Activated CD8-positive, alpha-beta T cell treated with anti-CD3 and anti-CD28 coated beads for 36 hours (primary cell): ENCODE results near the gene SELENON. TPM values are rescaled to one million over a fixed set of nuclear protein-coding genes. Genes with fewer than 3 reads are reported as not detected.

Source experiments
- ATAC-seq: fragments of 200-7000 bp; cut with Tn5 transposase; one replicate; pipeline ENCODE4 v1.10.0; 2021; ENCODE audit warnings: mild to moderate bottlenecking, moderate library complexity
- CTCF ChIA-PET: fragments of 350-600 bp; sonication (Branson Sonifier 250); formaldehyde crosslinking; loops from one replicate; lab custom pipeline; 2021; ENCODE audit warnings: antibody characterized with exemption; lab: Charles Lee
- POLR2A ChIA-PET: fragments of 350-600 bp; sonication (Branson Sonifier 250); formaldehyde crosslinking; loops from one replicate; lab custom pipeline; 2021; ENCODE audit warnings: antibody characterized with exemption; lab: Charles Lee
- DNase-seq: peaks from one replicate; pipeline ENCODE4 v3.0.0-alpha.2; 2020
- H3K27ac Mint-ChIP-seq: one replicate; pipeline ENCODE4 v1.8.0; 2021; ENCODE audit warnings: mild to moderate bottlenecking, mixed read lengths
- H3K27me3 Mint-ChIP-seq: one replicate; pipeline ENCODE4 v1.8.0; 2021; ENCODE audit warnings: mixed read lengths
- H3K36me3 Mint-ChIP-seq: one replicate; pipeline ENCODE4 v1.8.0; 2021; ENCODE audit warnings: low read depth, mixed read lengths
- H3K4me1 Mint-ChIP-seq: one replicate; pipeline ENCODE4 v1.8.0; 2021; ENCODE audit warnings: low read depth, mixed read lengths
- H3K4me3 Mint-ChIP-seq: one replicate; pipeline ENCODE4 v1.8.0; 2021; ENCODE audit warnings: mild to moderate bottlenecking, moderate library complexity, mixed read lengths
- H3K9me3 Mint-ChIP-seq: one replicate; pipeline ENCODE4 v1.8.0; 2021; ENCODE audit warnings: mixed read lengths
- intact Hi-C: fragments of 100-400 bp; cut with micrococcal nuclease; formaldehyde crosslinking; loops from one replicate; pipeline ENCODE4 v1.10.0; 2022
- total RNA-seq, 2 experiments: library from RNA; stranded (reverse); gene quantifications; one replicate each; pipeline ENCODE4 v1.2.3, GENCODE V29; 2021
- TF ChIP-seq, protein P1 (sequence below): fragments of 200-600 bp; IDR thresholded peaks from one replicate; pipeline ENCODE4 v1.8.0; 2022; ENCODE audit warnings: antibody characterized with exemption, mild to moderate bottlenecking

The SELENON gene, protein sequence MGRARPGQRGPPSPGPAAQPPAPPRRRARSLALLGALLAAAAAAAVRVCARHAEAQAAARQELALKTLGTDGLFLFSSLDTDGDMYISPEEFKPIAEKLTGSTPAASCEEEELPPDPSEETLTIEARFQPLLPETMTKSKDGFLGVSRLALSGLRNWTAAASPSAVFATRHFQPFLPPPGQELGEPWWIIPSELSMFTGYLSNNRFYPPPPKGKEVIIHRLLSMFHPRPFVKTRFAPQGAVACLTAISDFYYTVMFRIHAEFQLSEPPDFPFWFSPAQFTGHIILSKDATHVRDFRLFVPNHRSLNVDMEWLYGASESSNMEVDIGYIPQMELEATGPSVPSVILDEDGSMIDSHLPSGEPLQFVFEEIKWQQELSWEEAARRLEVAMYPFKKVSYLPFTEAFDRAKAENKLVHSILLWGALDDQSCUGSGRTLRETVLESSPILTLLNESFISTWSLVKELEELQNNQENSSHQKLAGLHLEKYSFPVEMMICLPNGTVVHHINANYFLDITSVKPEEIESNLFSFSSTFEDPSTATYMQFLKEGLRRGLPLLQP
- 10 to 100 TPM; 15.3 to 17.7 TPM for total RNA-seq

DNA sequence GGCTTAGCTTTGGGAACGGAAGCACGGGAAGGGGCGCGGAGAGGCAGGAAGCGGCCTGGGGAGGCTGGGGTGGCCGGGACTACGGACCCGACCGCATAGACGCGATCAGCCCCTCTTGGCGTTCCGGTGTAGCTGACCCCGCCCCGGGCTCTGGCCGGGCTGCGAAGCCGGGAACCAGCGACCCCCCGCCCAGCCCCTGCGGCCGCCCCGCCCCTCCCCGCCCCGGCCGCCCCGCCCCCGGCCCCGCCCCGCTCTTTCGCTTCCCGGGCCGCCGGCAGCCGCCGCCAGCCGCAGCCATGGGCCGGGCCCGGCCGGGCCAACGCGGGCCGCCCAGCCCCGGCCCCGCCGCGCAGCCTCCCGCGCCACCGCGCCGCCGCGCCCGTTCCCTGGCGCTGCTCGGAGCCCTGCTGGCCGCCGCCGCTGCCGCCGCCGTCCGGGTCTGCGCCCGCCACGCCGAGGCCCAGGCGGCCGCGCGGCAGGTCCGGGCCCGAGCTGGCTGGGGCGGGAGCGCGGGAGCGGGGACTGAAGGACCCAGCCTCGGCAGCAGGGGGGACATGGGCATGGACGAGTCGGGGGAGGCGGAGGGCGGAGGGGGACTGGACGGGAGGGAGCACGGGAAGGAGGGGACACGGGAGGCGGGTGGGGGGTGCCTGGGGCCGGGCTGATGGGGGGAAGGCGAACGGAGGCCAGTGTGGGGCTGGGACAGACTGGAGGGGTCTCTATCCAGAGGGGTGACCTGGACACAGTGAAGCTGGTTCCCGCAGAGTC is at the start of gene SELENON:
Gene SELENON, plus strand, starts transcription at position 259 of the 768 bp plus-strand sequence. Its CDS starts 38 bp downstream, at position 297.
- ATAC-seq = peak; percentile 21
- Mint-ChIP-seq H3K36me3 (peaks cover 4% of the 10 kb centered on the region), H3K9me3 (no peaks in the 10 kb centered on the region), H3K4me1 (peaks cover 59% of the 10 kb centered on the region), H3K4me3 (peak within 1 kb of the TSS; percentile 78), H3K27ac (peak within 1 kb of the TSS; percentile 32), H3K27me3 (no peaks in the 10 kb centered on the region)
- ChIA-PET POLR2A (interaction anchor here (1.1 to 2.0 kb wide), 2 partner anchors 123 to 182 kb away, joined by 3 to 4 read pairs; no protein-coding TSS in a partner anchor), CTCF (interaction anchor here (1.2 to 6.1 kb wide), 8 partner anchors 10 to 279 kb away, joined by 3 to 43 read pairs (median 7); no protein-coding TSS in a partner anchor)
- DNase-seq = peak; percentile 27
- intact Hi-C loops = loop anchor here (5.0 to 10.0 kb wide), 4 partner anchors 85 to 193 kb away; no protein-coding TSS in a partner anchor
- TF ChIP-seq, protein P1, sequence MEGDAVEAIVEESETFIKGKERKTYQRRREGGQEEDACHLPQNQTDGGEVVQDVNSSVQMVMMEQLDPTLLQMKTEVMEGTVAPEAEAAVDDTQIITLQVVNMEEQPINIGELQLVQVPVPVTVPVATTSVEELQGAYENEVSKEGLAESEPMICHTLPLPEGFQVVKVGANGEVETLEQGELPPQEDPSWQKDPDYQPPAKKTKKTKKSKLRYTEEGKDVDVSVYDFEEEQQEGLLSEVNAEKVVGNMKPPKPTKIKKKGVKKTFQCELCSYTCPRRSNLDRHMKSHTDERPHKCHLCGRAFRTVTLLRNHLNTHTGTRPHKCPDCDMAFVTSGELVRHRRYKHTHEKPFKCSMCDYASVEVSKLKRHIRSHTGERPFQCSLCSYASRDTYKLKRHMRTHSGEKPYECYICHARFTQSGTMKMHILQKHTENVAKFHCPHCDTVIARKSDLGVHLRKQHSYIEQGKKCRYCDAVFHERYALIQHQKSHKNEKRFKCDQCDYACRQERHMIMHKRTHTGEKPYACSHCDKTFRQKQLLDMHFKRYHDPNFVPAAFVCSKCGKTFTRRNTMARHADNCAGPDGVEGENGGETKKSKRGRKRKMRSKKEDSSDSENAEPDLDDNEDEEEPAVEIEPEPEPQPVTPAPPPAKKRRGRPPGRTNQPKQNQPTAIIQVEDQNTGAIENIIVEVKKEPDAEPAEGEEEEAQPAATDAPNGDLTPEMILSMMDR = no peak

DNA sequence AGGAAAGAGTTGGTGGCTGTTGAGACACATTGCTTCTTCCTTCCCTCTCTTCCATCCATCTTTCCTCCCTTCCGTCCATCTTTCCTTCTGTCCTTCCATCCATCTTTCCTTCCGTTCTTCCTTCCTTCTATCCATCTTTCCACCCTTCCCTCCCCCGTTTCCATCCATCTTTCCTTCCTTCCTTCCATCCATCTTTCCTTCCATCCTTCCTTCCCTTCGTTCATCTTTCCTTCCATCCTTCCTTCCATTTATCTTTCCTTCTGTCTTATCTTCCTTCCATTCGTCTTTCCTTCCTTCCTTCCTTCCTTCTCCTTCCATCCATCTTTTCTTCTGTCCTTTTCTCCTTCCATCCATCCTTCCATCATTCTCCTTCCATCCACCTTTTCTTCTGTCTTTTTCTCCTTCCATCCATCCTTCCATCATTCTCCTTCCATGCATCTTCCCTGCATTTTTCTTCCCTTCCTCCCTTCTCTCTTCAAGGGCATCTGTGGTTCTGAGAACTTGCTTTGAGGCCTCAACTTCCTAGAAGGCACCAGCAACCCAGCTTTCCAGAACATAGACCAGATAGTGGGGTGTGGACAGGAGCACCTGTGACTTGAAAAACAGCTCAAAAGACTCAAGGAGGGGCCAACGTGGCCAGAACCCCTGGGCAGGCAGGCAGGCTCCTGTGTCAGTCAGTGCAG is 48.9 kb upstream of the SELENON start:
- ATAC-seq (no peak), DNase-seq (no peak)
- Mint-ChIP-seq H3K36me3 (no peaks in the 10 kb centered on the region), H3K27ac (no peak overlapping the region), H3K4me1 (peaks cover 19% of the 10 kb centered on the region), H3K9me3 (no peaks in the 10 kb centered on the region), H3K27me3 (no peaks in the 10 kb centered on the region), H3K4me3 (no peak overlapping the region)
- ChIA-PET POLR2A (no interaction called here), CTCF (interaction anchor here (1.1 kb wide), 1 partner anchor 132 kb away, joined by 3 read pairs; no protein-coding TSS in a partner anchor)
- intact Hi-C loops = no loop called here
- TF ChIP-seq, protein P1 = no peak

DNA sequence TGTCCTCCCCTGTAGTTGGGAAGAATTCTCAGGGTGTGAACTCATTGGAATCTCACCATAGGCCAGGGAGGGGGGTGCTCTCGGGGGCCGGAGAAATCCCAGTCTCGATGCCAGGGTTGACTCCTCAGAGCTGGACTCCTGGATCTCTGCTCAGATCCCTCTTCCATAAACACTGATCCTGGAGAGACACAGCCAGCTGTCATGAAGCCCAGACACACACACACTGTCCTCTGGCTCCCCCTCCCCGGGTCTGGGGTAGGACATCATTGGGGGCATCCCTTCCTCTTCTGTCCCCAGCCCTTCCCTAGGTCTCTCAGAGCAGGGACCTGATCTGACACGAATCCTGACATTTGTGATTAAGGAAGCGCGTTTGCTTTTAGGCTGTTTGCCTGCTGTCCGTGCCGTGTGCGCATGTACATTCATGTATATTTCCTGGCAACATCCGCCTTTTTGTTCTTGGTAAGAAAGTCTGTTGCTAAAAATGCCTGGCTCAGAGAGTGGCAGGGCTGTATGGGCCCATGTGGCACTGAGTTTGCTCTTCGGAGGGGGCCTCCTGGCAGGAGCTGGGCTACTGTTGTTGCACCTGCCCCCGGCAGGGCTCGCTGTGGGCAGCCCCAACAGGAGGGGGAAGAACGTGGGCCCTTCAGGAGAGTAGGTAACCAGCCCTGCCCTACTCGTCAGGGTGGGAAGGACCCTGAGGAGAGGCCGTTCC is 45.4 kb upstream of the SELENON start:
- DNase-seq (peak; percentile 61), ATAC-seq (peak; percentile 84)
- Mint-ChIP-seq H3K27ac (peak overlapping the region; percentile 54), H3K27me3 (no peaks in the 10 kb centered on the region), H3K4me1 (peaks cover 31% of the 10 kb centered on the region), H3K9me3 (no peaks in the 10 kb centered on the region), H3K36me3 (no peaks in the 10 kb centered on the region), H3K4me3 (no peak overlapping the region)
- CTCF ChIA-PET = interaction anchor here (0.7 to 2.2 kb wide), 7 partner anchors 12 to 234 kb away, joined by 3 to 9 read pairs (median 3); no protein-coding TSS in a partner anchor
- POLR2A ChIA-PET = interaction anchor here (0.6 to 1.6 kb wide), 5 partner anchors 12 to 78 kb away, joined by 3 to 5 read pairs (median 4); no protein-coding TSS in a partner anchor
- TF ChIP-seq, protein P1 = peak; percentile 43
- intact Hi-C loops = no loop called here

DNA sequence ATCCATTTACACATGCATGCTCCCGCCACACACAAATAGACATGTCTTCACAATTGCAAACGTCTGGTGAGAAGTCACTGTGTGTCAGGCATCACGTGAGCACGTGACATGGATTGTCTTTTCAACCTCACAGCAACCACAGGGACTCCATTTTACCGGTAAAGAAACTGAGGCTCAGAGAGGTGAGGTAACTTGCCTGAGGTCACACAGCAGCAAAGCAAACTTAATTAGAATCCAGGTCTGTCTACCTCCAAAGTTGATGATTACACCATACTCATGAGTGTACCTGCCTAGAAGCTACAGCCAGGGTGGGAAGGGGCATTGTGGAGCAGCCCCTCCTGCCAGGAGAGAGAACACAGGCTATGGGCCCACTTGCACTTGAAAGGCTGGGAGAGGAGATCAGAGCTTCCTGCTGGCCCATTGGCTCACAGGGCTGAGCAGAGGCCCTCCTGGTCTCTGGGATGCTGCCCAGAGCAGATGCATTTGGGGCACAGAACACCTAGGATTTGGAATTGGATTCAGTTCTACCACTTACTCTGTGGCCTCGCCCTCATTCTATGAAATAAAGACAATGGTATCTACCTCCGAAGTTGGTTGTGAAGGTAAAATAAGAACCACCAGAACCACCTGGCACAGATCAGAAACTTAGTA is 44.4 kb upstream of the SELENON start:
- intact Hi-C loops = no loop called here
- Mint-ChIP-seq H3K36me3 (no peaks in the 10 kb centered on the region), H3K27ac (no peak overlapping the region), H3K4me1 (peaks cover 31% of the 10 kb centered on the region), H3K9me3 (no peaks in the 10 kb centered on the region), H3K4me3 (no peak overlapping the region), H3K27me3 (no peaks in the 10 kb centered on the region)
- DNase-seq (no peak), ATAC-seq (no peak)
- TF ChIP-seq, protein P1 = no peak
- CTCF ChIA-PET = interaction anchor here (0.7 to 2.2 kb wide), 6 partner anchors 11 to 235 kb away, joined by 3 to 9 read pairs (median 3); no protein-coding TSS in a partner anchor
- POLR2A ChIA-PET = interaction anchor here (0.9 to 1.6 kb wide), 5 partner anchors 10 to 79 kb away, joined by 3 to 5 read pairs (median 4); no protein-coding TSS in a partner anchor
